ENCODE data around the gene RPSA. TPM values are rescaled to one million over a fixed set of nuclear protein-coding genes. Genes with fewer than 3 reads are reported as not detected.
"Not testable (repeated sequence)": the region's sequence is repeated elsewhere in the genome, so short reads cannot be mapped to it uniquely, and the experiment has no call there.

RPSA gene
- total RNA-seq, 1 experiment from 2014 or later = 2,486 TPM

GRCh38 chr3:39458579-39458978 lies 52.1 kb downstream of the RPSA start:
- ATAC-seq, POLR2A ChIA-PET: not testable (repeated sequence)

GRCh38 chr3:39460677-39461076 lies 54.2 kb downstream of the RPSA start:
- Histone ChIP-seq H3K9me2 (ENCODE audit: insufficient read depth) (no peaks in the 10 kb centered on the region), H2AFZ (ENCODE audit: low read depth, low read length, poor library complexity, severe bottlenecking) (no peak overlapping the region), H4K20me1 (ENCODE audit: insufficient read depth) (no peaks in the 10 kb centered on the region), H3K9me3 (ENCODE audit: control insufficient read depth in 1 of 2, insufficient read depth in 1 of 2, low read depth in 1 of 2, low read length in 2 of 2) (no peaks in the 10 kb centered on the region), H3K4me2 (ENCODE audit: low read length) (no peak overlapping the region), H3K27me3 (ENCODE audit: insufficient read depth, low read length) (no peaks in the 10 kb centered on the region), H3K4me3 (replicated peaks in 1 of 2; ENCODE audit: low read depth in 1 of 2, low read length in 2 of 2) (no peak overlapping the region), H3K4me1 (ENCODE audit: control insufficient read depth in 1 of 2, insufficient read depth in 2 of 2, low read length in 2 of 2) (no peaks in the 10 kb centered on the region), H3K79me2 (ENCODE audit: insufficient read depth, low read length) (no peaks in the 10 kb centered on the region), H3K36me3 (ENCODE audit: control insufficient read depth in 1 of 2, insufficient read depth in 2 of 2, low read length in 2 of 2) (no peaks in the 10 kb centered on the region), H3K27ac (ENCODE audit: low read depth, low read length) (no peak overlapping the region), H3K9ac (ENCODE audit: low read length) (no peak overlapping the region)
- intact Hi-C loops (cut with micrococcal nuclease) = no loop called here
- no peak for TF ChIP-seq MAX (IDR thresholded peaks at IDR 0.05)
- DNase-seq (ENCODE audit: low read depth, low spot score) (no peak), ATAC-seq (no peak)
- CTCF ChIA-PET = no interaction called here
- no TSS peak for BruUV-seq (replicated peaks)
- POLR2A ChIA-PET = no interaction called here
- RAD21 ChIA-PET (ENCODE audit: low non-redundant PET in 1 of 2, low total read pairs in 2 of 2, uncharacterized antibody in 2 of 2, unreplicated experiment in 2 of 2) = no interaction called here

More at GRCh38 chr3:39458579-39458978, 52.1 kb downstream of the RPSA start:
- DNase-seq (ENCODE audit: low read depth, low spot score); H2AFZ ChIP-seq (ENCODE audit: low read depth, low read length, poor library complexity, severe bottlenecking); H3K4me3 ChIP-seq (replicated peaks in 1 of 2; ENCODE audit: low read depth in 1 of 2, low read length in 2 of 2); H3K9me2 ChIP-seq (ENCODE audit: insufficient read depth); RAD21 ChIA-PET (ENCODE audit: low non-redundant PET in 1 of 2, low total read pairs in 2 of 2, uncharacterized antibody in 2 of 2, unreplicated experiment in 2 of 2); BruUV-seq (replicated peaks); H3K4me1 ChIP-seq (ENCODE audit: control insufficient read depth in 1 of 2, insufficient read depth in 2 of 2, low read length in 2 of 2); intact Hi-C loops (cut with micrococcal nuclease); H3K36me3 ChIP-seq (ENCODE audit: control insufficient read depth in 1 of 2, insufficient read depth in 2 of 2, low read length in 2 of 2); H3K9me3 ChIP-seq (ENCODE audit: control insufficient read depth in 1 of 2, insufficient read depth in 1 of 2, low read depth in 1 of 2, low read length in 2 of 2); H4K20me1 ChIP-seq (ENCODE audit: insufficient read depth); H3K4me2 ChIP-seq (ENCODE audit: low read length); H3K79me2 ChIP-seq (ENCODE audit: insufficient read depth, low read length); H3K9ac ChIP-seq (ENCODE audit: low read length); H3K27me3 ChIP-seq (ENCODE audit: insufficient read depth, low read length); H3K27ac ChIP-seq (ENCODE audit: low read depth, low read length): not testable (repeated sequence)
- CTCF ChIA-PET = interaction anchor here (1.2 kb wide), 1 partner anchor 10 kb away, joined by 11 read pairs; no protein-coding TSS in a partner anchor

Other genes starting within 250 kb of the RPSA start
- gene XIRP1, start 214.1 kb upstream of the RPSA start, total RNA-seq (2021; ENCODE audit: unreplicated experiment) = not detected
- gene CX3CR1, start 126.7 kb upstream of the RPSA start, total RNA-seq (2021; ENCODE audit: unreplicated experiment) = 0.10 TPM
- gene CCR8, start 77.0 kb upstream of the RPSA start, total RNA-seq (2021; ENCODE audit: unreplicated experiment) = not detected
- 26.7 TPM for gene SLC25A38, start 23.4 kb upstream of the RPSA start, total RNA-seq (2021; ENCODE audit: unreplicated experiment)
- gene MOBP, start 61.0 kb downstream of the RPSA start, total RNA-seq (2021; ENCODE audit: unreplicated experiment) = not detected